HG03457 (cell line): ENCODE results near the gene EFNA3.

Experiments used
- ATAC-seq: cut with Tn5 transposase; IDR thresholded peaks from one replicate; pipeline ENCODE4 v1.9.1; 2021; ENCODE audit warnings: moderate number of reproducible peaks; ENCODE audit not compliant: unreplicated experiment

EFNA3 gene

GRCh38 chr1:155078469-155079209 lies at the start of gene EFNA3:
Gene EFNA3, plus strand, starts transcription at chr1:155078837. Its CDS starts 105 bp downstream, at chr1:155078942.
- no peak for ATAC-seq

- ATAC-seq, result no peak
Observed at GRCh38 chr1:155029513-155030242, 49.0 kb upstream of the EFNA3 start.

- ATAC-seq, result no peak
Observed at GRCh38 chr1:155030243-155030795, 48.3 kb upstream of the EFNA3 start.

- ATAC-seq, result no peak
Observed at GRCh38 chr1:155030899-155031298, 47.7 kb upstream of the EFNA3 start.

- ATAC-seq, result no peak
Observed at GRCh38 chr1:155032886-155033285, 45.8 kb upstream of the EFNA3 start.

- ATAC-seq, result no peak
Observed at GRCh38 chr1:155033524-155033923, 45.1 kb upstream of the EFNA3 start, which contains the start of the genes DCST1 and DCST2. Gene DCST1, plus strand, starts transcription at chr1:155033824. Its CDS starts 213 bp downstream, at chr1:155034037. Gene DCST2, minus strand, starts transcription at chr1:155033781. Its CDS starts 80 bp downstream, at chr1:155033701.

- ATAC-seq, result no peak
Observed at GRCh38 chr1:155034318-155035208, 44.1 kb upstream of the EFNA3 start.

- no peak for ATAC-seq
Observed at GRCh38 chr1:155035936-155036335, 42.7 kb upstream of the EFNA3 start.

- ATAC-seq, result no peak
Observed at GRCh38 chr1:155037043-155037442, 41.6 kb upstream of the EFNA3 start.

- ATAC-seq, result no peak
Observed at GRCh38 chr1:155037851-155038441, 40.7 kb upstream of the EFNA3 start.

GRCh38 chr1:155038602-155039307 lies 39.9 kb upstream of the EFNA3 start:
- no peak for ATAC-seq

GRCh38 chr1:155039308-155039669 lies 39.3 kb upstream of the EFNA3 start:
- no peak for ATAC-seq

- no peak for ATAC-seq
Observed at GRCh38 chr1:155040358-155041093, 38.1 kb upstream of the EFNA3 start.

GRCh38 chr1:155042789-155043188 lies 35.8 kb upstream of the EFNA3 start:
- no peak for ATAC-seq

- ATAC-seq, result no peak
Observed at GRCh38 chr1:155043301-155043702, 35.3 kb upstream of the EFNA3 start.

- no peak for ATAC-seq
Observed at GRCh38 chr1:155043793-155044192, 34.8 kb upstream of the EFNA3 start.

- ATAC-seq, result no peak
Observed at GRCh38 chr1:155044365-155044764, 34.3 kb upstream of the EFNA3 start.

GRCh38 chr1:155044812-155045657 lies 33.6 kb upstream of the EFNA3 start:
- ATAC-seq, result no peak
